CD4-positive, CD25-positive, alpha-beta regulatory T cell (primary cell): ENCODE results near the gene VSIG8. TPM values are rescaled to one million over a fixed set of nuclear protein-coding genes. Genes with fewer than 3 reads are reported as not detected.
A peak's percentile ranks its signal among the peaks of the same experiment; 100 is the strongest.

Source experiments
- ATAC-seq, 2 donors: fragments of 150-1000 bp; cut with Tn5 transposase; one replicate each; pipeline ENCODE4 v1.10.0; 2021; ENCODE audit warnings: low read depth in 2 of 2, moderate number of reproducible peaks in 2 of 2, moderate library complexity in 1 of 2
- DNase-seq, 3 donors: peaks; one replicate each; pipeline versions ENCODE4 v3.0.0 to v3.0.0-alpha.2; 2012 to 2022; ENCODE audit warnings: mixed read lengths in 1 of 3
- H3K27ac ChIP-seq: one replicate; pipeline ENCODE4 v1.7.0; 2013; ENCODE audit warnings: mild to moderate bottlenecking, low read length; ENCODE audit not compliant: insufficient read depth, poor library complexity, severe bottlenecking
- H3K27me3 ChIP-seq: one replicate; pipeline ENCODE4 v1.7.0; 2013; ENCODE audit warnings: low read length; ENCODE audit not compliant: control insufficient read depth, insufficient read depth
- H3K36me3 ChIP-seq: one replicate; pipeline ENCODE4 v1.7.0; 2013; ENCODE audit warnings: mild to moderate bottlenecking, low read length, moderate library complexity; ENCODE audit not compliant: control insufficient read depth, insufficient read depth
- H3K4me1 ChIP-seq: 2 replicates; pipeline ENCODE4 v1.7.0; 2013; ENCODE audit warnings: mild to moderate bottlenecking, low read length; ENCODE audit not compliant: insufficient read depth, control insufficient read depth, poor library complexity, severe bottlenecking
- H3K4me3 ChIP-seq: one replicate; pipeline ENCODE4 v1.7.0; 2013; ENCODE audit warnings: low read depth, mild to moderate bottlenecking, low read length, moderate library complexity
- H3K9me3 ChIP-seq, 2 experiments: 1 replicate in 1 of 2; 2 replicates in 1 of 2; pipeline ENCODE4 v1.7.0; 2013; ENCODE audit warnings: low read length in 2 of 2, mild to moderate bottlenecking in 1 of 2, moderate library complexity in 1 of 2; ENCODE audit not compliant: control insufficient read depth in 2 of 2
- H3K27ac Mint-ChIP-seq, 3 donors: one replicate each; pipeline ENCODE4 v1.8.0; 2020 to 2022; ENCODE audit warnings: mild to moderate bottlenecking in 3 of 3, mixed read lengths in 3 of 3, moderate library complexity in 2 of 3
- H3K27me3 Mint-ChIP-seq: one replicate; pipeline ENCODE4 v1.8.0; 2022; ENCODE audit warnings: mild to moderate bottlenecking, mixed read lengths
- H3K36me3 Mint-ChIP-seq: one replicate; pipeline ENCODE4 v1.8.0; 2020; ENCODE audit warnings: mixed read lengths
- H3K4me1 Mint-ChIP-seq, 4 donors: one replicate each; pipeline ENCODE4 v1.8.0; 2020 to 2022; ENCODE audit warnings: mixed read lengths in 4 of 4, mild to moderate bottlenecking in 1 of 4
- H3K4me3 Mint-ChIP-seq, 4 donors: one replicate each; pipeline ENCODE4 v1.8.0; 2020 to 2022; ENCODE audit warnings: mild to moderate bottlenecking in 4 of 4, mixed read lengths in 4 of 4, moderate library complexity in 3 of 4
- H3K9me3 Mint-ChIP-seq, 7 donors: one replicate each; pipeline ENCODE4 v1.8.0; 2020 to 2022; ENCODE audit warnings: mixed read lengths in 7 of 7, mild to moderate bottlenecking in 3 of 7, moderate library complexity in 2 of 7
- polyA plus RNA-seq, 4 donors: library from polyadenylated mRNA; unstranded; fragments of 300-500 nt; fragmentation: Illumina TruSeq; gene quantifications; one replicate each; pipeline ENCODE4 v1.2.3, GENCODE V29; 2021
- total RNA-seq: library from RNA; stranded (reverse); gene quantifications from one replicate; pipeline ENCODE4 v1.2.3, GENCODE V29; 2022

VSIG8 gene
- total and polyA plus RNA-seq, 5 donors from 2014 or later, result not detected

DNA sequence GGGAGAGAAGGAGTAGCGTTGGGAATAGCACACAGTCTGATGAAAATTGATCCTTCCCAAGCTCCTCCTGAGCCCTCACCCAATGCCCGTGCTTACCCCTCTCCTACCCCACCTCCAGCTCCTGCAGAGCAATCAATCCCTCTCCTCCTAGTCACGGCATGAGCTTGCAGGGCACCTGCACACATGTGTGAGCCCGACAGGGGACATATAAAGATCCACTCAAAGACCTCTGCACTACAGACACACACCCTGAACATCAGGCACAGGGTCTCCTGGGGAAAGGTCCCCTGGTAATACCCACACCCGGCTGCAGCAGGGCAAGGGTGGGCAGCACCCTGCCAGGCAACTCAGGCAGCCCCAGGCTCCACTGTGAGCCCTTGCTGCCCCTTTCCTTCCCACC is 426 bp downstream of the VSIG8 start:
- no peaks in the 10 kb centered on the region for H3K27me3 Mint-ChIP-seq
- H3K9me3 ChIP-seq, result no peaks in the 10 kb centered on the region
- H3K36me3 ChIP-seq, result no peaks in the 10 kb centered on the region
- DNase-seq, result no peak
- H3K36me3 Mint-ChIP-seq, result peaks cover under 1% of the 10 kb centered on the region
- no peaks in the 10 kb centered on the region for H3K27me3 ChIP-seq
- peaks cover 0 to 7% (median 4%) of the 10 kb centered on the region in 4 donors for H3K4me1 Mint-ChIP-seq
- no peak overlapping the region for H3K27ac Mint-ChIP-seq
- H3K4me3 ChIP-seq, result no peak overlapping the region
- H3K9me3 Mint-ChIP-seq, result no peaks in the 10 kb centered on the region
- no peaks in the 10 kb centered on the region for H3K4me1 ChIP-seq
- H3K4me3 Mint-ChIP-seq, result no peak overlapping the region
- ATAC-seq, result no peak
- no peak overlapping the region for H3K27ac ChIP-seq

DNA sequence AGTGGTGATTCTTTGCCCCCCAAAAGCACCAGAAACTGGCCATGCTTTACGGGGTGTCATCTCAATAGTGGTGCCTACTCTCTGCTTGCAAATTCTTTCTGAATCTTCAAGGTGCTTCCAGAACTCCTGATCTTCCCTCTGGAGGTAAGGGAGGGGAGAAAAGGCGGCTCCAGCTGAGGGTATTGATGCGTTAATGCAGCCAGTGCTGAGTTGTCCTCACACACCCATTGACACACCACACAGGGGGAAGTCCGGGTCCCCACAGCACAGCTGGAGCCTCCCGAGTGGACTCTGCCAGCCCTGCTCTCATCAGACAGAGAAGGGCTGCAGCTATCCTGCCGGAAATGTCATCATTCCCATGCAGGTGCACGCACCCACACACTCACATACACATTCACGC is 1.2 kb downstream of the VSIG8 start:
- Histone ChIP-seq H3K4me1 (no peaks in the 10 kb centered on the region), H3K27me3 (no peaks in the 10 kb centered on the region), H3K36me3 (no peaks in the 10 kb centered on the region), H3K9me3 (no peaks in the 10 kb centered on the region), H3K4me3 (no peak overlapping the region), H3K27ac (no peak overlapping the region)
- no peak overlapping the region for H3K27ac Mint-ChIP-seq
- no peaks in the 10 kb centered on the region for H3K27me3 Mint-ChIP-seq
- ATAC-seq (no peak), DNase-seq (no peak)
- no peak overlapping the region for H3K4me3 Mint-ChIP-seq
- H3K4me1 Mint-ChIP-seq, result peaks cover 0 to 7% (median under 1%) of the 10 kb centered on the region in 4 donors
- H3K36me3 Mint-ChIP-seq, result no peaks in the 10 kb centered on the region
- no peaks in the 10 kb centered on the region for H3K9me3 Mint-ChIP-seq

DNA sequence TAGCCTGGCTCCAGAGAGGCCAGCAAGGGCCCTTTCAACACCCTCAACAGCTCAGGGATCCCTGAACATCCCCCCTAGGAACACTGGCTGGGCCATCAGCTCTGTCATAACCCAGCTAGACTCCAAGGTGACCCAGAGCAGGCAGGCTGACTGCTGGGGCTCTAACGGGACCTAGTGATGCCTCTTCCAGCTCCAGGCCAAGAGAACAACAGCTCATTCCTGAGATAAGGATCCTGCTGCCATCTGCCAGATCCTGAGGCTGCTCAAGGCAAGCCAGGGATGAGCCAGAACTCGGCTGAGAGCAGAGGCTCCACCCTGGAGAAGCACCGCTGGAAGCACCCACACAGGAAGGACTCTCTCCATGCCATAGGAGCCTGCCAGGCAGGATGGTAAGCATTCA is 2.0 kb downstream of the VSIG8 start:
- no peaks in the 10 kb centered on the region for H3K27me3 Mint-ChIP-seq
- DNase-seq (no peak), ATAC-seq (no peak)
- Histone ChIP-seq H3K9me3 (no peaks in the 10 kb centered on the region), H3K27me3 (no peaks in the 10 kb centered on the region), H3K27ac (no peak overlapping the region), H3K4me3 (no peak overlapping the region), H3K36me3 (no peaks in the 10 kb centered on the region), H3K4me1 (peaks cover under 1% of the 10 kb centered on the region)
- no peaks in the 10 kb centered on the region for H3K9me3 Mint-ChIP-seq
- peak overlapping the region in 1 of 3 donors; percentile 9 for H3K27ac Mint-ChIP-seq
- peaks cover 0 to 8% (median under 1%) of the 10 kb centered on the region in 4 donors for H3K4me1 Mint-ChIP-seq
- H3K4me3 Mint-ChIP-seq, result peak overlapping the region in 1 of 4 donors; percentile 3
- no peaks in the 10 kb centered on the region for H3K36me3 Mint-ChIP-seq

DNA sequence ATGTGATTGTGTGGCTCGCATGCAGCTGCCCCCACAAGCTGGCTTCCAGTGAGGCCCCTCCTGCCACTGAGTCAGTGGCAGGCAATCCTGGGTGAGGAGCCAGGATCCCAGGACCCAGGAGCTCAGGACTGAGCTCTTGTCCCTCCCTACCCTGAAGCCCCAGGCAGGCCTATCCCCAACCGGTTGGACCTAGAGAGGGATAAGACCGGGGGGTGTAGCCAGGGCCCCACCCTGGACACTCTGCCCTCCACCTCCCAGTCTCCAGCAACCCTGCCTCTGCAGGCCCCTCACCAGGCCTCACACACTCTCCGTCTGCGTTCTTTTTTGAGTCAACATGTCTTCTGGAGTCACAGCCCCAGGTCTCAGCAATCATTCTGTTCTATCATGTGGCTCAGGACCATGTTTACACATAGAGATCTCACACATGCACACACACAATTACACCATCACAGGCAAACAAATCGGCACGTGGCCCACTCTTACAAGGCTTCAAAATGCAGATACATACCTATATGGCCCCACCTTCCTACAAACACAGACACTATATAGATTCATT is 2.6 kb downstream of the VSIG8 start:
- no peaks in the 10 kb centered on the region for H3K36me3 Mint-ChIP-seq
- H3K27me3 Mint-ChIP-seq, result no peaks in the 10 kb centered on the region
- peaks cover 4 to 13% (median 5%) of the 10 kb centered on the region in 4 donors for H3K4me1 Mint-ChIP-seq
- Histone ChIP-seq H3K4me3 (no peak overlapping the region), H3K4me1 (peaks cover 6% of the 10 kb centered on the region), H3K9me3 (no peaks in the 10 kb centered on the region), H3K36me3 (no peaks in the 10 kb centered on the region), H3K27me3 (no peaks in the 10 kb centered on the region), H3K27ac (no peak overlapping the region)
- peak overlapping the region in 1 of 4 donors; percentile 3 for H3K4me3 Mint-ChIP-seq
- H3K9me3 Mint-ChIP-seq, result no peaks in the 10 kb centered on the region
- ATAC-seq (no peak), DNase-seq (no peak)
- peak overlapping the region in 1 of 3 donors; percentile 9 for H3K27ac Mint-ChIP-seq

DNA sequence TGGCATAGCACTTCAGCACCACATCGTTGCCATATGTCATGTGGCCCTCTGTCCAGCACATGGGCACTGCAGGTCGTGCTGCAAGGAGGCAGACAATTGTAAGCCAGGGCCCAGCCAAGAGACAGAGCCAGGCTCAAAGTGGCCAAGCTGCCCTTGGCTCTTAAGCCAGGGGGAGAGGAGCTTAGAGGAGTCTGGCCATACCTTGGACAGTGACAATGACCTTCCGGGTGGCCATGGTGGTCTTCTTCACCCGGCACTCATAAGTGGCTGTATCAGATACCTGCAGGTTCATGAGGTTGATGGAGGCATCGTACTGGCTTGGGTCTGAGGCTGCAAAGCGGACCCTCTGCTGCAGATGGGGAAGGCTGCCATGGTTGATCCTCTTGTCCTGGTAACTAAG is 4.6 kb downstream of the VSIG8 start:
- peaks cover 10 to 25% (median 13%) of the 10 kb centered on the region in 4 donors for H3K4me1 Mint-ChIP-seq
- Histone ChIP-seq H3K4me3 (no peak overlapping the region), H3K27ac (no peak overlapping the region), H3K9me3 (no peaks in the 10 kb centered on the region), H3K4me1 (peaks cover 13% of the 10 kb centered on the region), H3K36me3 (no peaks in the 10 kb centered on the region), H3K27me3 (no peaks in the 10 kb centered on the region)
- H3K27ac Mint-ChIP-seq, result peak overlapping the region in 1 of 3 donors; percentile 68
- no peaks in the 10 kb centered on the region for H3K9me3 Mint-ChIP-seq
- no peak for ATAC-seq
- DNase-seq, result no peak
- H3K4me3 Mint-ChIP-seq, result no peak overlapping the region
- H3K36me3 Mint-ChIP-seq, result no peaks in the 10 kb centered on the region
- no peaks in the 10 kb centered on the region for H3K27me3 Mint-ChIP-seq

DNA sequence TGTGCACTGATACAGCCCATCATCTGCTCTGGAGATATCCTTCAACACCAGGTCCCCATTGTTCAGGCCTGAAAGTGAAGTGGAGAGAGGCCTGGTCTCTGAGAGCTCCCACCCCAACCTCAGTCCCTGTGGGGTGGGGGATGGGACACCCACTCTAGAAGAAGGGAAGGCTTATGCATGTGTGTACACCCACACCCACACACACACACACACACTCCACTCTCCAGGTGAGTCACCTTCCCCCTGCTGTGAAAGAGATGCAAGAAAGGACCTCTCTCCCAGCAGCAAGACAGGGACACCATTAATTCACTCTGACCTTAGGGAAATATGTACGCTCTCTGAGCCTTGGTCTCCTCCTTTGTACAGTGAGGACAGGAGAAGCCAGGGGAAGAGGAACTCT is 5.9 kb downstream of the VSIG8 start:
- no peak overlapping the region for H3K27ac ChIP-seq
- no peaks in the 10 kb centered on the region for H3K9me3 Mint-ChIP-seq
- ATAC-seq (no peak), DNase-seq (no peak)
- no peaks in the 10 kb centered on the region for H3K36me3 ChIP-seq
- no peaks in the 10 kb centered on the region for H3K27me3 ChIP-seq
- H3K36me3 Mint-ChIP-seq, result no peaks in the 10 kb centered on the region
- H3K4me1 Mint-ChIP-seq, result peaks cover 10 to 26% (median 13%) of the 10 kb centered on the region in 4 donors
- H3K9me3 ChIP-seq, result no peaks in the 10 kb centered on the region
- H3K27ac Mint-ChIP-seq, result peak overlapping the region in 2 of 3 donors; percentile 47 to 86
- H3K4me3 Mint-ChIP-seq, result peak overlapping the region; percentile 61 to 85 (median 66)
- H3K4me1 ChIP-seq, result peaks cover 13% of the 10 kb centered on the region
- no peak overlapping the region for H3K4me3 ChIP-seq
- H3K27me3 Mint-ChIP-seq, result no peaks in the 10 kb centered on the region

DNA sequence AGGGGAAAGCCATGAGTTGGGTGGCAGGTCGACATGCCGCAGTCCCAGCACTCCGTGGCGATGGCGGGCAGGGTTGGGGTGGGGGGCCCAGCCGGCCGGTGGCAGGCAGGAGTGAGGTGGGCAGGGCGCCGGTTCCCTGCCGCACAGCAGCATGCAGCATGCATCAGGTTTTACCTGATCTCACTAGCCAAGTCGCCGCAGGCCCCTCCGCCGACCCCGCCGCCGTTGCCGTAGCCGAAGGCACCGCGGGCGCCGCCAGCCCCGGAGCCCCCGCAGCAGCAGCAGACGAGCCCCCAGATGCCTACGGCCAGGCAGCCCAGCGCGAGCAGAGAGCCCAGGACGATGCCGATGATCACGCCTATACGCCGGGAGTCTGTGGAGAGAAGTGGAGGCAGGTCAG is 6.7 kb downstream of the VSIG8 start:
- Mint-ChIP-seq H3K27me3 (no peaks in the 10 kb centered on the region), H3K4me1 (peaks cover 11 to 30% (median 14%) of the 10 kb centered on the region in 4 donors), H3K36me3 (no peaks in the 10 kb centered on the region), H3K9me3 (no peaks in the 10 kb centered on the region), H3K4me3 (peak overlapping the region in 3 of 4 donors; percentile 57 to 94 (median 86)), H3K27ac (peak overlapping the region in 2 of 3 donors; percentile 60 to 89)
- H3K27me3 ChIP-seq, result no peaks in the 10 kb centered on the region
- H3K9me3 ChIP-seq, result no peaks in the 10 kb centered on the region
- peaks cover 13% of the 10 kb centered on the region for H3K4me1 ChIP-seq
- no peaks in the 10 kb centered on the region for H3K36me3 ChIP-seq
- no peak overlapping the region for H3K4me3 ChIP-seq
- ATAC-seq, result no peak
- no peak for DNase-seq
- no peak overlapping the region for H3K27ac ChIP-seq

DNA sequence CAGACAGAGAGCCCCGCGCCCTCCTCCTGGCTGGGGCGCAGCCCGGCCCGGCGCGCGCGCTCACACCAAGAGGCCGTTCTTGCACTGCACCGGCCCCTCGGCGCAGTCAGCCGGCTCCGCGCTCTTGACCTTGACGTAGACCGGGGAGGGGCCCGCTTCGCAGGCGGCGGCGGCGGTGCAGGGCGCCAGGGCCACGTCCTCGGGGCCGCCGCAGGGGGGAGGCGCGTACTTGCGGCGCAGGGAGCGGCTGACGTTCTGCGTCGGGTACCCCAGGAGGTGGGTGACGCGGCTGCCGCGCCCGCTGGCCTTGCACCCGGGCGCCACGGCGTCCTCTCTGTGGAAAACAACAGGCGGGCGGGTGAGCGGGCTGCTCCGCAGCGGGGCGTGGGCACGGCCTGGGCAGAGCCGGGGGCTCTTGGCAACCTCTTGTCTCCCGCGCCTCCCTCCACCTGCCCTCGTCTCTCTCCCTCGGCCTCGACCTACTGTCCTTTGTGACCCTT is 7.7 kb downstream of the VSIG8 start:
- no peaks in the 10 kb centered on the region for H3K9me3 ChIP-seq
- no peaks in the 10 kb centered on the region for H3K36me3 ChIP-seq
- Mint-ChIP-seq H3K27me3 (no peaks in the 10 kb centered on the region), H3K9me3 (no peaks in the 10 kb centered on the region), H3K27ac (peak overlapping the region; percentile 80 to 97 (median 89)), H3K4me1 (peaks cover 11 to 30% (median 14%) of the 10 kb centered on the region in 4 donors), H3K4me3 (peak overlapping the region; percentile 89 to 94 (median 92)), H3K36me3 (no peaks in the 10 kb centered on the region)
- peaks cover 13% of the 10 kb centered on the region for H3K4me1 ChIP-seq
- DNase-seq, result peak; percentile 52 to 86 (median 69)
- peak overlapping the region; percentile 57 for H3K4me3 ChIP-seq
- peak; percentile 90 to 91 for ATAC-seq
- H3K27me3 ChIP-seq, result no peaks in the 10 kb centered on the region
- H3K27ac ChIP-seq, result peak overlapping the region; percentile 57
